Measurements from ENCODE around the gene MMP25.

Gene MMP25

GRCh38 chr16:3026609-3027488 is 19.5 kb upstream of the MMP25 start:
- Histone ChIP-seq H3K27me3 (replicated peaks; ENCODE audit: control insufficient read depth, insufficient read depth, low read length) (peaks cover 5% of the 10 kb centered on the region), H3K4me3 (replicated peaks; ENCODE audit: low read depth, low read length) (no peak overlapping the region), H3K36me3 (ENCODE audit: control insufficient read depth, insufficient read depth, low read length) (peaks cover 15% of the 10 kb centered on the region)
- no peak for TF ChIP-seq CTCF (IDR thresholded peaks at IDR 0.05; ENCODE audit: insufficient read depth, low read length, poor library complexity, severe bottlenecking)
- DNase-seq (ENCODE audit: extremely low read depth, insufficient read length), result no peak

GRCh38 chr16:3027489-3027795 is 18.9 kb upstream of the MMP25 start:
- TF ChIP-seq CTCF (IDR thresholded peaks at IDR 0.05; ENCODE audit: insufficient read depth, low read length, poor library complexity, severe bottlenecking), result no peak

GRCh38 chr16:3027983-3028715 is 18.2 kb upstream of the MMP25 start:
- peak; percentile 87 for TF ChIP-seq CTCF (IDR thresholded peaks at IDR 0.05; ENCODE audit: insufficient read depth, low read length, poor library complexity, severe bottlenecking)
- Histone ChIP-seq H3K4me3 (replicated peaks; ENCODE audit: low read depth, low read length) (no peak overlapping the region), H3K36me3 (ENCODE audit: control insufficient read depth, insufficient read depth, low read length) (peaks cover 15% of the 10 kb centered on the region), H3K27me3 (replicated peaks; ENCODE audit: control insufficient read depth, insufficient read depth, low read length) (peaks cover 6% of the 10 kb centered on the region)
- peak; percentile 87 for DNase-seq (ENCODE audit: extremely low read depth, insufficient read length)

More at GRCh38 chr16:3027489-3027795, 18.9 kb upstream of the MMP25 start:
- Histone ChIP-seq H3K27me3 (replicated peaks; ENCODE audit: control insufficient read depth, insufficient read depth, low read length) (peaks cover 5% of the 10 kb centered on the region), H3K4me3 (replicated peaks; ENCODE audit: low read depth, low read length) (no peak overlapping the region), H3K36me3 (ENCODE audit: control insufficient read depth, insufficient read depth, low read length) (peaks cover 15% of the 10 kb centered on the region)
- no peak for DNase-seq (ENCODE audit: extremely low read depth, insufficient read length)

- H3K27me3 ChIP-seq (replicated peaks; ENCODE audit: control insufficient read depth, insufficient read depth, low read length), result peaks cover 6% of the 10 kb centered on the region
- no peak for DNase-seq (ENCODE audit: extremely low read depth, insufficient read length)
- H3K4me3 ChIP-seq (replicated peaks; ENCODE audit: low read depth, low read length), result no peak overlapping the region
- TF ChIP-seq CTCF (IDR thresholded peaks at IDR 0.05; ENCODE audit: insufficient read depth, low read length, poor library complexity, severe bottlenecking), result no peak
- peaks cover 15% of the 10 kb centered on the region for H3K36me3 ChIP-seq (ENCODE audit: control insufficient read depth, insufficient read depth, low read length)
Measured at GRCh38 chr16:3028716-3029319, 17.5 kb upstream of the MMP25 start.

GRCh38 chr16:3029491-3030221 is 16.7 kb upstream of the MMP25 start:
- Histone ChIP-seq H3K36me3 (ENCODE audit: control insufficient read depth, insufficient read depth, low read length) (peaks cover 15% of the 10 kb centered on the region), H3K4me3 (replicated peaks; ENCODE audit: low read depth, low read length) (no peak overlapping the region), H3K27me3 (replicated peaks; ENCODE audit: control insufficient read depth, insufficient read depth, low read length) (peaks cover 6% of the 10 kb centered on the region)
- peak; percentile 59 for DNase-seq (ENCODE audit: extremely low read depth, insufficient read length)
- TF ChIP-seq CTCF (IDR thresholded peaks at IDR 0.05; ENCODE audit: insufficient read depth, low read length, poor library complexity, severe bottlenecking), result no peak

Measured in GM06990 (cell line).